ENCODE results near the gene DGKE. TPM values are rescaled to one million over a fixed set of nuclear protein-coding genes. Genes with fewer than 3 reads are reported as not detected.
A peak's percentile ranks its signal among the peaks of the same experiment; 100 is the strongest.

DGKE gene
- total RNA-seq, 1 donor from 2014 or later = 3.3 TPM

GRCh38 chr17:56868716-56869115, 34.8 kb downstream of the DGKE start:
- Mint-ChIP-seq H3K4me1 (ENCODE audit: unreplicated experiment) (peaks cover 8% of the 10 kb centered on the region), H3K9me3 (ENCODE audit: unreplicated experiment) (no peaks in the 10 kb centered on the region), H3K4me3 (ENCODE audit: unreplicated experiment) (no peak overlapping the region), H3K36me3 (ENCODE audit: low read depth, unreplicated experiment) (no peaks in the 10 kb centered on the region), H3K27me3 (ENCODE audit: unreplicated experiment) (peaks cover 3% of the 10 kb centered on the region), H3K27ac (ENCODE audit: unreplicated experiment) (peak overlapping the region; percentile 85)
- DNase-seq (ENCODE audit: low spot score) = no peak
- TF ChIP-seq CTCF (IDR thresholded peaks at IDR 0.05; ENCODE audit: unreplicated experiment) = no peak

GRCh38 chr17:56870081-56870651, 36.2 kb downstream of the DGKE start:
- Mint-ChIP-seq H3K27me3 (ENCODE audit: unreplicated experiment) (peaks cover 3% of the 10 kb centered on the region), H3K4me3 (ENCODE audit: unreplicated experiment) (no peak overlapping the region), H3K4me1 (ENCODE audit: unreplicated experiment) (peaks cover 8% of the 10 kb centered on the region), H3K9me3 (ENCODE audit: unreplicated experiment) (no peaks in the 10 kb centered on the region), H3K36me3 (ENCODE audit: low read depth, unreplicated experiment) (no peaks in the 10 kb centered on the region), H3K27ac (ENCODE audit: unreplicated experiment) (no peak overlapping the region)
- DNase-seq (ENCODE audit: low spot score) = no peak
- no peak for TF ChIP-seq CTCF (IDR thresholded peaks at IDR 0.05; ENCODE audit: unreplicated experiment)

- DNase-seq (ENCODE audit: low spot score) = no peak
- no peak overlapping the region for H3K27ac Mint-ChIP-seq (ENCODE audit: unreplicated experiment)
- H3K36me3 Mint-ChIP-seq (ENCODE audit: low read depth, unreplicated experiment) = peaks cover 6% of the 10 kb centered on the region
- no peaks in the 10 kb centered on the region for H3K4me1 Mint-ChIP-seq (ENCODE audit: unreplicated experiment)
- TF ChIP-seq CTCF (IDR thresholded peaks at IDR 0.05; ENCODE audit: unreplicated experiment) = no peak
- no peak overlapping the region for H3K4me3 Mint-ChIP-seq (ENCODE audit: unreplicated experiment)
- peaks cover 2% of the 10 kb centered on the region for H3K27me3 Mint-ChIP-seq (ENCODE audit: unreplicated experiment)
- H3K9me3 Mint-ChIP-seq (ENCODE audit: unreplicated experiment) = no peaks in the 10 kb centered on the region
Observed at GRCh38 chr17:56876766-56877179, 42.8 kb downstream of the DGKE start.

GRCh38 chr17:56879280-56879679, 45.3 kb downstream of the DGKE start:
- H3K4me1 Mint-ChIP-seq (ENCODE audit: unreplicated experiment) = no peaks in the 10 kb centered on the region
- H3K4me3 Mint-ChIP-seq (ENCODE audit: unreplicated experiment) = no peak overlapping the region
- TF ChIP-seq CTCF (IDR thresholded peaks at IDR 0.05; ENCODE audit: unreplicated experiment) = no peak
- no peak for DNase-seq (ENCODE audit: low spot score)
- peaks cover 6% of the 10 kb centered on the region for H3K36me3 Mint-ChIP-seq (ENCODE audit: low read depth, unreplicated experiment)
- no peaks in the 10 kb centered on the region for H3K9me3 Mint-ChIP-seq (ENCODE audit: unreplicated experiment)
- no peak overlapping the region for H3K27ac Mint-ChIP-seq (ENCODE audit: unreplicated experiment)
- peaks cover 2% of the 10 kb centered on the region for H3K27me3 Mint-ChIP-seq (ENCODE audit: unreplicated experiment)

- Mint-ChIP-seq H3K27me3 (ENCODE audit: unreplicated experiment) (peaks cover 2% of the 10 kb centered on the region), H3K9me3 (ENCODE audit: unreplicated experiment) (no peaks in the 10 kb centered on the region), H3K4me1 (ENCODE audit: unreplicated experiment) (peaks cover 1% of the 10 kb centered on the region), H3K27ac (ENCODE audit: unreplicated experiment) (no peak overlapping the region), H3K4me3 (ENCODE audit: unreplicated experiment) (no peak overlapping the region), H3K36me3 (ENCODE audit: low read depth, unreplicated experiment) (peaks cover 6% of the 10 kb centered on the region)
- no peak for DNase-seq (ENCODE audit: low spot score)
- no peak for TF ChIP-seq CTCF (IDR thresholded peaks at IDR 0.05; ENCODE audit: unreplicated experiment)
Observed at GRCh38 chr17:56880133-56880532, 46.2 kb downstream of the DGKE start.

Data from endothelial cell (in vitro differentiated cells).